ENCODE results near the gene BSND. TPM values are rescaled to one million over a fixed set of nuclear protein-coding genes. Genes with fewer than 3 reads are reported as not detected.
A peak's percentile ranks its signal among the peaks of the same experiment; 100 is the strongest.

Gene BSND
- total and polyA plus RNA-seq, 9 of the 15 experiments (the other 6 are each of a cell fraction or from before 2014, with no cell fraction given), result not detected

GRCh38 chr1:54989968-54990810 is 8.5 kb upstream of the BSND start (continued):
- TF ChIP-seq MCM2 (IDR thresholded peaks at IDR 0.05; ENCODE audit: low read depth), result no peak
- TF ChIP-seq ZNF408 (CRISPR knock-in tag; IDR thresholded peaks at IDR 0.05; ENCODE audit: low read depth), result no peak
- no peak for TF ChIP-seq MBD1 (CRISPR knock-in tag; IDR thresholded peaks at IDR 0.05)
- TF ChIP-seq RAD21 (CRISPR knock-in tag; conservative IDR thresholded peaks at IDR 0.05 in 1 of 2, IDR thresholded peaks at IDR 0.05 in 1 of 2), result 0 out of 4 replicates have a peak, but pooled peaks of 1 of the 2 experiments have one; percentile 7
- TF ChIP-seq GTF2F1 (IDR thresholded peaks at IDR 0.05; ENCODE audit: low read depth, low read length), result no peak
- TF ChIP-seq ZHX1 (conservative IDR thresholded peaks at IDR 0.05; ENCODE audit: low read length), result no peak
- TF ChIP-seq HMG20B (CRISPR knock-in tag; IDR thresholded peaks at IDR 0.05), result no peak
- no peak for TF ChIP-seq MITF (IDR thresholded peaks at IDR 0.05)
- peak; percentile 17 for TF ChIP-seq RBM25 (IDR thresholded peaks at IDR 0.05; ENCODE audit: low read depth, low read length, severe bottlenecking)
- TF ChIP-seq TEAD1 (CRISPR knock-in tag; IDR thresholded peaks at IDR 0.05), result no peak
- TF ChIP-seq RBM34 (IDR thresholded peaks at IDR 0.05; ENCODE audit: borderline replicate concordance, insufficient read depth, low read length), result no peak
- TF ChIP-seq ZNF444 (CRISPR knock-in tag; IDR thresholded peaks at IDR 0.05), result no peak
- TF ChIP-seq ZNF232 (CRISPR knock-in tag; IDR thresholded peaks at IDR 0.05), result no peak
- peak; percentile 56; the same call in 1 of the 2 replicates for TF ChIP-seq BCOR (IDR thresholded peaks at IDR 0.05)
- no peak for TF ChIP-seq TEAD2 (tag; IDR thresholded peaks at IDR 0.05)
- no peak for TF ChIP-seq MEF2A (IDR thresholded peaks at IDR 0.05; ENCODE audit: control insufficient read depth, low read depth, low read length)
- no peak for TF ChIP-seq HNRNPUL1 (IDR thresholded peaks at IDR 0.05; ENCODE audit: low read length)
- no peak for TF ChIP-seq NR2C2 (CRISPR knock-in tag; IDR thresholded peaks at IDR 0.05)
- TF ChIP-seq NR2C2 (tag; IDR thresholded peaks at IDR 0.05), result no peak
- no peak for TF ChIP-seq NR2C1 (IDR thresholded peaks at IDR 0.05)
- no peak for TF ChIP-seq NR2C1 (tag; IDR thresholded peaks at IDR 0.05)
- TF ChIP-seq SETDB1 (IDR thresholded peaks at IDR 0.05; ENCODE audit: low read length), result no peak
- no peak for TF ChIP-seq KDM4B (IDR thresholded peaks at IDR 0.05; ENCODE audit: borderline replicate concordance in 2 of 2, low read depth in 1 of 2)
